ENCODE results near the gene CCDC192. TPM values are rescaled to one million over a fixed set of nuclear protein-coding genes. Genes with fewer than 3 reads are reported as not detected.

CCDC192 gene
- total RNA-seq, 4 donors from 2014 or later = not detected

GRCh38 chr5:127680595-127680994 is 22.6 kb upstream of the CCDC192 start:
- no peak overlapping the region for H3K4me3 ChIP-seq (ENCODE audit: low read depth, poor library complexity, severe bottlenecking)
- DNase-seq (ENCODE audit: low spot score in 2 of 2) = no peak
- intact Hi-C loops (cut with DNase I; ENCODE audit: low total_unique reads) = no loop called here
- TF ChIP-seq POLR2A (IDR thresholded peaks at IDR 0.05) = no peak
- TF ChIP-seq CTCF (IDR thresholded peaks at IDR 0.05) = no peak
- 82 to 84% methylated on average over 1 of the region's 1 CpG for whole genome bisulfite sequencing, 2 donors

DNA sequence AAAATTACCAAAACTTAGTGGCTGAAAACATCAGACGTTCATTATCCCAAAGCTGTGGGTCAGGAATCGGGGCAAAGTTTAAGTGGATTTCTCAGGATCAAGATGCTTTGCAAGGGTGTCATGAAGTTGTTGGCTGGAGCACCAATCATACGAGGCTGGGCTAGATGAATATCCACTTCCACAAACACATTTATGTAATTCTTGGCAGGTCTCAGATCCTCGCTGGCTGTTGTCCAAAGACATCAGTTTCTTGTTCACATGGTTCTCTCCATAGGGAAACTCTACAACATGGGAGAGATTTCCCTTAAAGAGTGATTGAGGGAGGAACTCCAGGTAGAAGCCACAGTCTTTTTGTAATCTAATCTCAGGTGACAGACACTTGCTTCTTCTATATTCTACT is 20.2 kb upstream of the CCDC192 start:
- 58 to 62% methylated on average over 4 of the region's 4 CpGs for WGBS, 2 donors
- intact Hi-C loops (cut with DNase I; ENCODE audit: low total_unique reads) = no loop called here

DNA sequence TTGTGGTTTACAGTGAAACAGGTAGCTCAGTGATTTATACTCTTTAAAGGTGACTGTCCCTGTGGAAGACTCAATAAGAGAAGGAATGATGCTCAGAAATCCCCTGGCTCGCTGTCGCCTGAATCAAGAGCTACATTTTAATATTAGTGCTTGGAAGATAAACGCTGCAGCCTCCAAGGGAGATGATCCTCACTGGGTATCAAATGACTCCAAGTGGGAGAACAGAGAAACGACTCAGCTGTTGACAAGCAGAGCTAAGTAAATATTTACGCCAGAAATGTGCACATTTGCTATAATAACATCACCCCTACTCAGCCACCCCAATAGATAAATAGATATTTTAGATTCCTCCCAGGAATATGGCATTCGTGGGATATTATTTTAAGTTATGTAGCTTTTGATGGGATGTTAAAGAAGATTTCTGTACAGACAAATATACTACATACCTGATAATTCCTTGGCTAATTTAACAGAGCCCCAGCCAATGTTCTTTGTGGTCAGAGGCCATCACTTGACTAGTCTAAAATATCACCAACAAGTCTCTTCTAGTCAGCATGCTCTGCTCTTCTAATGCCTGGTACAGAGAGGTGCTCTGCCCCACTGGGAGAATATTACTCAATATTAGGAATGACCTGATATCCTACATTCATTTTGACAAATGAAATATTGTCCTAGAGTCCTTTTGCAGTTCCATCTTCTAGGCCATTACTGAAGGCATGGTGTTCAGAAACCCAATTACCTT is 18.3 kb upstream of the CCDC192 start:
- 85 to 87% methylated on average over 6 of the region's 6 CpGs for WGBS, 2 donors
- DNase-seq (ENCODE audit: low spot score in 2 of 2) = no peak
- no peak overlapping the region for H3K4me3 ChIP-seq (ENCODE audit: low read depth, poor library complexity, severe bottlenecking)
- TF ChIP-seq POLR2A (IDR thresholded peaks at IDR 0.05) (no peak), CTCF (IDR thresholded peaks at IDR 0.05) (no peak)
- intact Hi-C loops (cut with DNase I; ENCODE audit: low total_unique reads) = no loop called here

More for the DNA sequence above, 20.2 kb upstream of the CCDC192 start:
- H3K4me3 ChIP-seq (ENCODE audit: low read depth, poor library complexity, severe bottlenecking) = no peak overlapping the region
- no peak for DNase-seq (ENCODE audit: low spot score in 2 of 2)
- TF ChIP-seq CTCF (IDR thresholded peaks at IDR 0.05) = no peak

- DNase-seq (ENCODE audit: low spot score in 2 of 2) = no peak
- intact Hi-C loops (cut with DNase I; ENCODE audit: low total_unique reads) = no loop called here
- 40 to 54% methylated on average over 2 of the region's 2 CpGs for WGBS, 2 donors
- TF ChIP-seq POLR2A (IDR thresholded peaks at IDR 0.05) = no peak
- no peak for TF ChIP-seq CTCF (IDR thresholded peaks at IDR 0.05)
- H3K4me3 ChIP-seq (ENCODE audit: low read depth, poor library complexity, severe bottlenecking) = no peak overlapping the region
These were observed 17.5 kb upstream of the CCDC192 start for GRCh38 chr5:127685662-127686061.

DNA sequence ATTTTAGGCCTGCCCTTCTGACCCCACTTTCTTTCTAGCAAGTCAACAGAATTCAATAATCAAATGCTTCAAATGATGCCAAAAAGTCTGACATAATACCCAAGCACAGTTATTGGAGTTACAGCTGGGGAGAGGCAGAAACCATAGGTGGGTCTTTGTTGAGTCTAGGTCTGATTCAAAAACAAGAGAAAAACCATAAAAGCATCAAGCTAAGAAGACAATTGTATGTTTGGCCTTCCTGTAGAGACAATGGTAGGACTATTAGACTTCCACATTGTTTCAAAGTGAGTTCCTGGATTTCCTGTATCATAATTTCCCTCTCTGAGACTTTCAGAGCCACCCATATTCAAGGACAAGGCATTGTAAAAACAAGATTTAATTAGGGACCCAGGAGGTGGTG is 16.8 kb upstream of the CCDC192 start:
- no peak for DNase-seq (ENCODE audit: low spot score in 2 of 2)
- no peak for TF ChIP-seq POLR2A (IDR thresholded peaks at IDR 0.05)
- TF ChIP-seq CTCF (IDR thresholded peaks at IDR 0.05) = no peak
- intact Hi-C loops (cut with DNase I; ENCODE audit: low total_unique reads) = no loop called here
- H3K4me3 ChIP-seq (ENCODE audit: low read depth, poor library complexity, severe bottlenecking) = no peak overlapping the region
